ENCODE measurements around the gene CCNT2. TPM values are rescaled to one million over a fixed set of nuclear protein-coding genes. Genes with fewer than 3 reads are reported as not detected.
"Not testable (repeated sequence)": the region's sequence is repeated elsewhere in the genome, so short reads cannot be mapped to it uniquely, and the experiment has no call there.

Gene CCNT2
- polyA plus RNA-seq, 1 experiment = 14.9 TPM

DNA sequence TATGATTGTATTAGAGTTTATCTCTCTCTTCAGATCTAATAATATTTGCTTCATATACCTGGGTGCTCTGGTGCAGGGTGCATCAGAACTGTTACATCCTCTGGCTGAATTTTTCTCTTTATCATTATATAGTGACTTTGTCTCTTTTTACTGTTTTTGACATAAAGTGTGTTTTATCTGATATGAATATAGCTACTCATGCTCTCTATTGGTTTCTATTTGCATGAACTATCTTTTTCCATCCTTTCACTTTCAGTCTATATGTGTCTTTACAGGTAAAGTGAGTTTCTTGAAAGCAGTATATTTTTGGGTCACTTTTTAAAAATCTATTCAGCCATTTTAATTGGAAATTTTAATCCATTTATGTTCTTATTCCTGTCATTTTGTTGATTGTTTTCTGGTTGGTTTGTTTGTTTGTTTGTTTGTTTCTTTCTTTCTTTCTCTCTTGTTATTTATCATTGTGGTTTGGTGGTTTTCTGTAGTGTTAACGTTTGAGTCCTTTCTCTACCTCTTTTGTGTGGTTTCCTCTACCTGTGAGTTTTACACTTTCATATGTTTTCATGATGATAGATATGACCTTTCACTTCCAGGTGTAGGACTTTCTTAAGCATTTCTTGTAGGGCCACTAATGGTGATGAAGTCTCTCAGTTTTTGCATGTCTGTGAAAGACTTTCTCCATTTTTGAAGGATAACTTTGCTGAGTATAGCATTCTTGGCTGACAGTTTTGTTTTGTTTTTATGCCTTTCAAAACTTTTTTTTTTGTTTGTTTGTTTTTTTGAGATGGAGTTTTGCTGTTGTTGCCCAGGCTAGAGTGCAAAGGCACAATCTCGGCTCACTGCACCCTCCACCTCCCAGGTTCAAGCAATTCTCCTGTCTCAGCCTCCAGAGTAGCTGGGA is 54.9 kb downstream of the CCNT2 start:
- Histone ChIP-seq H3K27ac (ENCODE audit: low read depth, low read length) (no peak overlapping the region), H3K27me3 (ENCODE audit: control insufficient read depth, insufficient read depth, low read length) (peaks cover 3% of the 10 kb centered on the region)
- POLR2A ChIA-PET = no interaction called here

GRCh38 chr2:134975281-134976009 is 56.8 kb downstream of the CCNT2 start:
- Histone ChIP-seq H3K4me3 (ENCODE audit: low read depth, low read length) (no peak overlapping the region), H3K27me3 (ENCODE audit: control insufficient read depth, insufficient read depth, low read length) (peaks cover 8% of the 10 kb centered on the region), H3K9me3 (ENCODE audit: control insufficient read depth, insufficient read depth, low read length) (peaks cover 2% of the 10 kb centered on the region; the same call in 1 of the 2 replicates), H3K27ac (ENCODE audit: low read depth, low read length) (no peak overlapping the region)
- TF ChIP-seq, protein P1, sequence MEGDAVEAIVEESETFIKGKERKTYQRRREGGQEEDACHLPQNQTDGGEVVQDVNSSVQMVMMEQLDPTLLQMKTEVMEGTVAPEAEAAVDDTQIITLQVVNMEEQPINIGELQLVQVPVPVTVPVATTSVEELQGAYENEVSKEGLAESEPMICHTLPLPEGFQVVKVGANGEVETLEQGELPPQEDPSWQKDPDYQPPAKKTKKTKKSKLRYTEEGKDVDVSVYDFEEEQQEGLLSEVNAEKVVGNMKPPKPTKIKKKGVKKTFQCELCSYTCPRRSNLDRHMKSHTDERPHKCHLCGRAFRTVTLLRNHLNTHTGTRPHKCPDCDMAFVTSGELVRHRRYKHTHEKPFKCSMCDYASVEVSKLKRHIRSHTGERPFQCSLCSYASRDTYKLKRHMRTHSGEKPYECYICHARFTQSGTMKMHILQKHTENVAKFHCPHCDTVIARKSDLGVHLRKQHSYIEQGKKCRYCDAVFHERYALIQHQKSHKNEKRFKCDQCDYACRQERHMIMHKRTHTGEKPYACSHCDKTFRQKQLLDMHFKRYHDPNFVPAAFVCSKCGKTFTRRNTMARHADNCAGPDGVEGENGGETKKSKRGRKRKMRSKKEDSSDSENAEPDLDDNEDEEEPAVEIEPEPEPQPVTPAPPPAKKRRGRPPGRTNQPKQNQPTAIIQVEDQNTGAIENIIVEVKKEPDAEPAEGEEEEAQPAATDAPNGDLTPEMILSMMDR (IDR thresholded peaks at IDR 0.05; ENCODE audit: low read depth, low read length) = no peak
- CTCF ChIA-PET = interaction anchor here (1.4 kb wide), 1 partner anchor 14 kb away, joined by 7 read pairs; no protein-coding TSS in a partner anchor
- DNase-seq (ENCODE audit: low read depth, low spot score) = no peak
- POLR2A ChIA-PET = no interaction called here

More for the DNA sequence above, 54.9 kb downstream of the CCNT2 start:
- DNase-seq (ENCODE audit: low read depth, low spot score) = no peak
- H3K4me3 ChIP-seq (ENCODE audit: low read depth, low read length) = no peak overlapping the region
- peaks cover 7% of the 10 kb centered on the region for H3K9me3 ChIP-seq (ENCODE audit: control insufficient read depth, insufficient read depth, low read length)
- CTCF ChIA-PET = interaction anchor here (1.4 kb wide), 1 partner anchor 16 kb away, joined by 7 read pairs; no protein-coding TSS in a partner anchor
- TF ChIP-seq, protein P1 (IDR thresholded peaks at IDR 0.05; ENCODE audit: low read depth, low read length) = no peak

- H3K27me3 ChIP-seq (ENCODE audit: control insufficient read depth, insufficient read depth, low read length) = peaks cover 8% of the 10 kb centered on the region
- TF ChIP-seq, protein P1 (IDR thresholded peaks at IDR 0.05; ENCODE audit: low read depth, low read length) = no peak
- POLR2A ChIA-PET = no interaction called here
- H3K27ac ChIP-seq (ENCODE audit: low read depth, low read length) = no peak overlapping the region
- peaks cover 2% of the 10 kb centered on the region; the same call in 1 of the 2 replicates for H3K9me3 ChIP-seq (ENCODE audit: control insufficient read depth, insufficient read depth, low read length)
- H3K4me3 ChIP-seq (ENCODE audit: low read depth, low read length) = no peak overlapping the region
- DNase-seq (ENCODE audit: low read depth, low spot score) = no peak
- CTCF ChIA-PET = no interaction called here
Observed at GRCh38 chr2:134976074-134976702, 57.6 kb downstream of the CCNT2 start.

DNA sequence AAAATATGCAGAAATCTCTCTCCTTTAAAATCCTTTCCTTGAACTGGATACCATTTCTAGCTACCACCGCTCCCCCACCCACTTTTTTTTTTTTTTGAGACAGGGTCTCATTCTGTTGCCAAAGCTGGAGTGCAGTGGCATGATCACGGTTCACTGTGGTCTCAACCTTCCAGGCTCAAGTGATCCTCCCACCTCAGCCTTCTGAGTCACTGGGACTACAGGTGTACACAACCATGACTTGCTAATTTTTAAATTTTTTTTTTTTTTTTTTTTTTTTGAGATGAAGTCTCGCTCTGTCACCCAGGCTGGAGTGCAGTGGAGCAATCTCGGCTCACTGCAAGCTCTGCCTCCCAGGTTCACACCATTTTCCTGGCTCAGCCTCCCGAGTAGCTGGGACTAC is 58.5 kb downstream of the CCNT2 start:
- CTCF ChIA-PET = interaction anchor here (0.7 to 1.2 kb wide), 2 partner anchors 21 to 821 kb away, joined by 3 to 5 read pairs; no protein-coding TSS in a partner anchor
- POLR2A ChIA-PET = not testable (repeated sequence)

GRCh38 chr2:134979221-134979620 is 60.6 kb downstream of the CCNT2 start:
- Histone ChIP-seq H3K27me3 (ENCODE audit: control insufficient read depth, insufficient read depth, low read length) (peaks cover 8% of the 10 kb centered on the region), H3K9me3 (ENCODE audit: control insufficient read depth, insufficient read depth, low read length) (no peaks in the 10 kb centered on the region), H3K27ac (ENCODE audit: low read depth, low read length) (no peak overlapping the region), H3K4me3 (ENCODE audit: low read depth, low read length) (no peak overlapping the region)
- ChIA-PET CTCF (interaction anchor here (1.6 kb wide), 1 partner anchor 10 kb away, joined by 6 read pairs; no protein-coding TSS in a partner anchor), POLR2A (no interaction called here)
- DNase-seq (ENCODE audit: low read depth, low spot score) = no peak
- TF ChIP-seq, protein P1 (IDR thresholded peaks at IDR 0.05; ENCODE audit: low read depth, low read length) = no peak

More for the DNA sequence above, 58.5 kb downstream of the CCNT2 start:
- H3K27me3 ChIP-seq (ENCODE audit: control insufficient read depth, insufficient read depth, low read length); DNase-seq (ENCODE audit: low read depth, low spot score); H3K9me3 ChIP-seq (ENCODE audit: control insufficient read depth, insufficient read depth, low read length); H3K4me3 ChIP-seq (ENCODE audit: low read depth, low read length); H3K27ac ChIP-seq (ENCODE audit: low read depth, low read length): not testable (repeated sequence)

Data from AG04450 (cell line).